Stomach (tissue), 9 donors: Measurements from ENCODE around the gene STK35. TPM values are rescaled to one million over a fixed set of nuclear protein-coding genes. Genes with fewer than 3 reads are reported as not detected.
"Not testable (repeated sequence)": the region's sequence is repeated elsewhere in the genome, so short reads cannot be mapped to it uniquely, and the experiment has no call there.

ENCODE experiments used
- DNase-seq, 2 donors: peaks; one replicate each; pipeline versions ENCODE4 v3.0.0 to v3.0.0-alpha.2; 2013 to 2019
- H3K27ac ChIP-seq, 5 donors: fragments of 200-600 bp in 4 of 5; sonication (generic) in 4 of 5; one replicate each; pipeline ENCODE4 v1.5.1; 2013 to 2019; ENCODE audit warnings: mild to moderate bottlenecking in 1 of 5, moderate library complexity in 1 of 5
- H3K27me3 ChIP-seq, 3 donors: fragments of 200-600 bp; sonication (generic); one replicate each; pipeline ENCODE4 v1.5.1; 2017 to 2019; ENCODE audit warnings: mixed run types in 1 of 3
- H3K36me3 ChIP-seq, 4 donors: fragments of 200-600 bp; sonication (generic); 1 replicate in 3 of 4; 2 replicates in 1 of 4; pipeline ENCODE4 v1.5.1; 2016 to 2019
- H3K4me1 ChIP-seq, 4 donors: fragments of 200-600 bp; sonication (generic); one replicate each; pipeline ENCODE4 v1.5.1; 2016 to 2019
- H3K4me3 ChIP-seq, 4 donors: fragments of 200-600 bp; sonication (generic) in 3 of 4; one replicate each; pipeline ENCODE4 v1.5.1; 2016 to 2019; ENCODE audit warnings: mild to moderate bottlenecking in 1 of 4
- H3K9me3 ChIP-seq, 4 donors: fragments of 200-600 bp; sonication (generic); one replicate each; pipeline ENCODE4 v1.5.1; 2016 to 2019
- EP300 ChIP-seq: sonication (generic); formaldehyde crosslinking; IDR thresholded peaks from one replicate; pipeline ENCODE4 v1.6.1; 2017; ENCODE audit warnings: antibody characterized with exemption
- POLR2A ChIP-seq, 4 donors: fragments of 450-650 bp; IDR thresholded peaks; one replicate each; pipeline ENCODE4 v1.6.1; 2016; ENCODE audit warnings: antibody characterized with exemption in 4 of 4, control low read depth in 2 of 4, mild to moderate bottlenecking in 1 of 4, moderate library complexity in 1 of 4
- POLR2AphosphoS5 ChIP-seq, 3 donors: sonication (generic); formaldehyde crosslinking; IDR thresholded peaks; one replicate each; pipeline ENCODE4 v1.6.1; 2016; ENCODE audit warnings: antibody characterized with exemption in 3 of 3
- WGBS, 5 donors: extraction: QIAGEN DNeasy Blood & Tissue Kit in 3 of 5; methylation state at CpG; one replicate each; pipeline versions ENCODE4 v1.1.5 to v1.1.7; 2013 to 2018; 5-methylcytosine and 5-hydroxymethylcytosine counted together
- intact Hi-C: fragments of 100-400 bp; cut with DNase I; formaldehyde crosslinking; loops from one replicate; pipeline ENCODE4 v1.15.1; 2023; ENCODE audit warnings: low total_unique reads
- polyA plus RNA-seq, 3 donors: library from polyadenylated mRNA; stranded (reverse); fragments of 200-250 nt; gene quantifications; one replicate each; pipeline ENCODE4 v1.2.3, GENCODE V29; 2013
- total RNA-seq, 5 donors: library from RNA; depleted of rRNA; stranded (reverse); fragments of >200 nt; gene quantifications; one replicate each; pipeline versions ENCODE4 v1.1.0 to v1.2.3, GENCODE V29; 2014 to 2016
- TF ChIP-seq, protein P1 (sequence below), 7 experiments: fragments of 450-650 bp in 4 of 7; fragments of 200-600 bp in 3 of 7; sonication (generic) in 3 of 7; IDR thresholded peaks; one replicate each; pipeline ENCODE4 v1.5.1; 2016 to 2019; ENCODE audit warnings: antibody characterized with exemption in 7 of 7, control low read depth in 2 of 7, mild to moderate bottlenecking in 1 of 7
- donor health status: healthy with polysubstance abuse.
- donor health status: Bipolar disorder and iron deficiency.
- donor health status: healthy.

Gene STK35
- total and polyA plus RNA-seq, 8 donors: 4.2 to 26.1 (median 9.1) TPM

DNA sequence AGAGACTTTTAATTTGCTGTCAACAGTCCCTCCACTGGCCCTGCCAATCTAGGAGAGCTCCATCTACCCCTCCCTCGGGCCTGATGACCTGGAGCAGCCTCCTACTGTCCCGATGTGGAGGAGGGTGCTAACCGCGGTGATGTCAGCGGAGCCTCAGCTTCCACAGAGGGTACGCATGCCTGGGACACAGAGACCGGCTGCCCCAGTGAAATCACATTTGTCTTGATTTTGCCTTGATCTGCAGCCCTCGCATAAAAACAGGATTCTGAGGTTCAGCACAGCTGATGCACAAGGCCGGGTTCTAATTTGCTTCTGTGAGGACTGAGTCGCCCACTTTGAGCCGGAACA lies 77.6 kb downstream of the STK35 start:
- no peaks in the 10 kb centered on the region for H3K36me3 ChIP-seq
- no peak overlapping the region for H3K27ac ChIP-seq
- 82 to 92% (median 85%) methylated on average over 9 to 11 of the region's 11 CpGs for WGBS, 5 donors
- intact Hi-C loops: loop anchor here (10.0 kb wide), 1 partner anchor 404 kb away; no protein-coding TSS in a partner anchor
- peak in 1 of 2 donors; percentile 17 for DNase-seq
- H3K9me3 ChIP-seq: no peaks in the 10 kb centered on the region
- H3K4me1 ChIP-seq: peaks cover 0 to 5% (median 0%) of the 10 kb centered on the region in 4 donors
- H3K4me3 ChIP-seq: no peak overlapping the region
- no peak for TF ChIP-seq POLR2AphosphoS5 (IDR thresholded peaks at IDR 0.05)
- no peak for TF ChIP-seq EP300
- TF ChIP-seq POLR2A (IDR thresholded peaks at IDR 0.05): no peak
- TF ChIP-seq, protein P1, sequence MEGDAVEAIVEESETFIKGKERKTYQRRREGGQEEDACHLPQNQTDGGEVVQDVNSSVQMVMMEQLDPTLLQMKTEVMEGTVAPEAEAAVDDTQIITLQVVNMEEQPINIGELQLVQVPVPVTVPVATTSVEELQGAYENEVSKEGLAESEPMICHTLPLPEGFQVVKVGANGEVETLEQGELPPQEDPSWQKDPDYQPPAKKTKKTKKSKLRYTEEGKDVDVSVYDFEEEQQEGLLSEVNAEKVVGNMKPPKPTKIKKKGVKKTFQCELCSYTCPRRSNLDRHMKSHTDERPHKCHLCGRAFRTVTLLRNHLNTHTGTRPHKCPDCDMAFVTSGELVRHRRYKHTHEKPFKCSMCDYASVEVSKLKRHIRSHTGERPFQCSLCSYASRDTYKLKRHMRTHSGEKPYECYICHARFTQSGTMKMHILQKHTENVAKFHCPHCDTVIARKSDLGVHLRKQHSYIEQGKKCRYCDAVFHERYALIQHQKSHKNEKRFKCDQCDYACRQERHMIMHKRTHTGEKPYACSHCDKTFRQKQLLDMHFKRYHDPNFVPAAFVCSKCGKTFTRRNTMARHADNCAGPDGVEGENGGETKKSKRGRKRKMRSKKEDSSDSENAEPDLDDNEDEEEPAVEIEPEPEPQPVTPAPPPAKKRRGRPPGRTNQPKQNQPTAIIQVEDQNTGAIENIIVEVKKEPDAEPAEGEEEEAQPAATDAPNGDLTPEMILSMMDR (IDR thresholded peaks at IDR 0.05): no peak
- H3K27me3 ChIP-seq: peaks cover 0 to 4% (median 0%) of the 10 kb centered on the region in 3 donors

DNA sequence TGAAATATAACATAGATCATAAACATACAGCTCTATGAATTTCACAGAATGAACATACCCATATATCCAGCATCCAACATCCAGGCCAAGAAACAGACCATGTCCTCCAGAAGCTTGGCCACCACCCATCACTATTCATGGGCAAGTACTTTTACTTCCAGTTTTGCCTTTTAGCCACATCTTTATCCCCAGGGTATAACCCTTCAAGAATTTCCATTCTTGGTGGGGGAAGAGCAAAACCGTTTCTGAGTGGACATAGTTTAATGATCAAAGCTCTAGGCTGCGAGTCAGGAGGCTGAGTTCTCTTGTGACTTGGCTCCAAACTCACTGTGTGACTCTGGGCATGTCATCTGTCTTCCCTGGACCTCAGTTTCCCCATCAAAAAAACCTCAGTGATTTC lies 78.3 kb downstream of the STK35 start:
- TF ChIP-seq POLR2AphosphoS5 (IDR thresholded peaks at IDR 0.05) (no peak), POLR2A (IDR thresholded peaks at IDR 0.05) (no peak), EP300 (no peak)
- TF ChIP-seq, protein P1 (IDR thresholded peaks at IDR 0.05): no peak
- Histone ChIP-seq H3K4me1 (peaks cover 0 to 5% (median 0%) of the 10 kb centered on the region in 4 donors), H3K27me3 (no peaks in the 10 kb centered on the region), H3K9me3 (no peaks in the 10 kb centered on the region), H3K4me3 (no peak overlapping the region), H3K36me3 (no peaks in the 10 kb centered on the region), H3K27ac (no peak overlapping the region)
- intact Hi-C loops: loop anchor here (10.0 kb wide), 1 partner anchor 405 kb away; no protein-coding TSS in a partner anchor
- DNase-seq: no peak
- WGBS, 5 donors: 44 to 82% (median 56%) methylated on average over 2 of the region's 2 CpGs

DNA sequence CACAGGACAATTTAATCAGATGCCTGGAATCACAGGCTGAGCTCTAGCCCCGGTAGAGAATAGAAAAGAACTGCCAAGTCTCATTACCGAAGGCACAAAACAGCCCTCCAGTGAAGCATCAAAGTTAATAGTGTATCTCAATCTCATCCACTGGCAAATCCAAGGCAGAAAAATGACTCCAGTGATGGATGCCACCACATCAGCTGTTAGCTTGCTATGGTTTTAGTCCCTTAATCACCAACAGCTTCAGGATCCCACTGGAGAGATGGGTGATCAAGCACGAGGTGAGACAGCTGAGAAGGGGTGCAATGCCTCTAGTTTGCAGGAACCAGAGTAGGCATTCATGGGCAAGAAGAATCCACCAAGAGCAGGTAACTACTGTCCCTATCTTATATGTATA lies 81.8 kb downstream of the STK35 start:
- TF ChIP-seq, protein P1 (IDR thresholded peaks at IDR 0.05): no peak
- TF ChIP-seq EP300 (no peak), POLR2AphosphoS5 (IDR thresholded peaks at IDR 0.05) (no peak), POLR2A (IDR thresholded peaks at IDR 0.05) (no peak)
- no peak overlapping the region for H3K4me3 ChIP-seq
- peaks cover 0 to 9% (median 4%) of the 10 kb centered on the region in 4 donors for H3K9me3 ChIP-seq
- H3K4me1 ChIP-seq: peaks cover 0 to 1% (median 0%) of the 10 kb centered on the region in 4 donors
- H3K27me3 ChIP-seq: no peaks in the 10 kb centered on the region
- WGBS, 5 donors: 78 to 93% (median 85%) methylated on average over 3 of the region's 3 CpGs
- no peak for DNase-seq
- intact Hi-C loops: no loop called here
- H3K27ac ChIP-seq: no peak overlapping the region
- H3K36me3 ChIP-seq: no peaks in the 10 kb centered on the region

DNA sequence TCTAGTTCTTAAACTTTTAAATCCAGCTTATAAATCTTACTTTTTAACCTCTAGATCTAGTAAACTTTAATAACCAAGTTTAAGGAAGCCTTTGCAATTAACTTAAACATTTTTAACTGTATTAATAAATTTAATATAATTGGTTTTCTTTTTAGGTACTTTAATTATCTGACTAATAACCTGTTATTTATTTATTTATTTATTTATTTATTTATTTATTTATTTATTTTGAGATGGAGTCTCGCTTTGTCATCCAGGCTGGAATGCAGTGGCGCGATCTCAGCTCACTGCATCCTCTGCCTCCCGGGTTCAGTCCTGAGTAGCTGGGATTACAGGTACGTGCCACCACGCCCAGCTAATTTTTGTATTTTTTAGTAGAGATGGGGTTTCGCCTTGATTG lies 83.3 kb downstream of the STK35 start:
- H3K36me3 ChIP-seq, H3K4me1 ChIP-seq, H3K9me3 ChIP-seq, DNase-seq, intact Hi-C loops, H3K27me3 ChIP-seq, H3K4me3 ChIP-seq, H3K27ac ChIP-seq: not testable (repeated sequence)
- WGBS, 5 donors: 93 to 96% (median 96%) methylated on average over 7 of the region's 7 CpGs

DNA sequence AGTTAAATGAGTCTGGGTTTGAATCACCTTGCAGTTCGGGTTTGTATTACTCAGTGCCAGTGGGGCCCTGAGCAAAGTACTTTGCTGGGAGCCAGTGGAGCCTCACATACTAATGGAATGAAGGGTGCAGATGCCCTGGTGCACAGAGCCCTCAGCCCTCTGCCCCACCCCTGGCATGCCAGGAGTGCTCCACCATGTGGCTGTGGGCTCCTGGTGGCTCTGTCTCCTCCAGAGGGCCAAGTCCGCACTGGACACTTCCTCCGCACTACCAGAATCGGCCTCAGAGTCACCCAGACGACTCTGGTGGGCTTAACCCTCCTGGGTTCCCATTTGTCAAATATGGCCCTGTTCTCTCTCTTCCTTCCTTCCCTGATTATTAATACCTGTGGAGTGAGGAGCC lies 94.0 kb downstream of the STK35 start:
- Histone ChIP-seq H3K4me1 (no peaks in the 10 kb centered on the region), H3K9me3 (no peaks in the 10 kb centered on the region), H3K27ac (no peak overlapping the region), H3K4me3 (no peak overlapping the region), H3K27me3 (peaks cover 0 to 6% (median 4%) of the 10 kb centered on the region in 3 donors), H3K36me3 (no peaks in the 10 kb centered on the region)
- TF ChIP-seq, protein P1 (IDR thresholded peaks at IDR 0.05): no peak
- no peak for TF ChIP-seq POLR2AphosphoS5 (IDR thresholded peaks at IDR 0.05)
- TF ChIP-seq EP300: no peak
- no peak for TF ChIP-seq POLR2A (IDR thresholded peaks at IDR 0.05)
- no peak for DNase-seq
- 63 to 76% (median 71%) methylated on average over 5 of the region's 5 CpGs for WGBS, 5 donors
- intact Hi-C loops: no loop called here
